ENCODE results near the gene UBE2Z.

Gene UBE2Z

DNA sequence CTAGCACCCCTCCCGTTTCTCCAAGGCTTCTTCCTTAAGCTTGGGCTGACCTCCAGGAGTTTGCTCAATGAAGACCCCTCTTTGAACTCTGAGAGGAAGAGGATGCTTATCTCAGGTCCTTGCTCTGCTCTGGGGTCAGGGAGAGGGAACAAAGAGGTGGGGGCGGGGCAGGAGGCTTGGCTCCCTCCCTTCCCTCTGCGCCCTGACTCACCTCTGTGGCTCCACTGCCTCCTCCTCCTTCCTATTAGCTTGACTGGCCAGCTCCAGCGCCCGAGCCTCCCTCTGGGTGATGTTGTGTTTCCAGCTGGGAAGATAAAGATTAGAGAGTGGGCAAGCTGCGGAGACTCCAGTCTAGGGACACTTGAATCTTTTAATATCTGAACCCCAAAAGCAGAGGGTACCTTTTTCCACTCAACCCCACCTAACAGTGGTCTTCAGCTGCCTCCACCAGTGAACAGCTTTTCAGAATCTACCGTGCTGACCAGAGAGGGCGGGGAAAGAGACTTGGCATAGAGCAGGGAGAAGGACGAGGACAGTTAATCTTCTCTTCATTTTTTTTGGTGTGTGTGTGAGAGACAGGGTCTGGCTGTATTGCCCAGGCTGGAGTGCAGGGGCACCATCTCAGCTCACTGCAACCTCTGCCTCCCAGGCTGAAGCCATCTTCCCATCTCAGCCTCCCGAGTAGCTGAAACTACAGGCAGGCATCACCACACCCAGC, 53.5 kb downstream of the UBE2Z start:
- no peak for DNase-seq

- DNase-seq = peak; percentile 27
Observed at GRCh38 chr17:48970224-48970623, 62.0 kb downstream of the UBE2Z start.

DNA sequence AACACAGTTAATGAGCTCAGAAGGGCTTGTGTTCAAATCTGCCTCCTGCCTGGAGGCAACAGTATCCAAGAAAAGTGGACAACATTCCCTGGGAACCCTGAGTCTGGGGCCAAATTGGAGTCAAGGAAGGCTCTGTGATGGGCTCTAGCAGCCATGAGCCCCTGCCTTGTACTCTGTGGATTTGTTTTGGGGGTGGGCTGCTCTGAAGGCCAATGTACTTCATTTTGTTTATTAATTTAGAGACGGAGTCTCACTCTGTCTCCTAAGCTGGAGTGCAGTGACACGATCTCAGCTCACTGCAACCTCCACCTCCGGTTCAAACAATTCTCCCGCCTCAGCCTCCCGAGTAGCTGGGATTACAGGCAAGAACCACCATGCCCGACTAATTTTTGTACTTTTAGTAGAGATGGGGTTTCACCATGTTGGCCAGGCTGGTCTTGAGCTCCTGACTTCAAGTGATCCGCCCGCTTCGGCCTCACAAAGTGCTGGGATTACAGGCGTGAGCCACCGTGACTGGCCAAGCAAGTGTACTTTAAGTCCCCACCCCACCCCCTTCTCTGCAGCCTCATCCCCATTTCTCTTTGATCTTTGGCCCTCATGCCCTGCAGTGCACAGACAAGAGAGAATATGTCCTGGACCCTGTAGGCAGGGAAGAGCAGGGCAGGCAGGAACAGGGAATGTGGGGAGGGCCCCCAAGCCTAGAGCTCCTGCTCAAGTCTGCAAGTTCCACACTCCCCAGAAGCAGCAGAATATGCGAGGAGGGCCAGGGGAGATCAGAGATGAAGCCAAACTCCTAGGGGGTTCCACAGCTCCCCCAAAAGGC, 62.9 kb downstream of the UBE2Z start:
- no peak for DNase-seq

DNA sequence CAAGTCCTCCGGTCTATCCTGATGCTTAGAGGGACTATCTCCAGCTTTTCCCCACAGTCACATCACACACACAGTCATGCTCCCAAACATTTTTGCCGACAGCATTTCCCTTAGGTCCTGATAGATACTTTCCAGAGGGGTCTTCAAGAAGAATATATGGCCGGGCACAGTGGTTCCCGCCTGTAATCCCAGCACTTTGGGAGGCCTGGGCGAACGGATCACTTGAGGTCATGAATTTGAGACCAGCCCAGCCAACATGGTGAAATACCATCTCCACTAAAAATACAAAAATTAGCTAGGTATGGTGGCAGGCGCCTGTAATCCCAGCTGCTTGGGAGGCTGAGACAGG, 64.5 kb downstream of the UBE2Z start:
- no peak for DNase-seq

DNA sequence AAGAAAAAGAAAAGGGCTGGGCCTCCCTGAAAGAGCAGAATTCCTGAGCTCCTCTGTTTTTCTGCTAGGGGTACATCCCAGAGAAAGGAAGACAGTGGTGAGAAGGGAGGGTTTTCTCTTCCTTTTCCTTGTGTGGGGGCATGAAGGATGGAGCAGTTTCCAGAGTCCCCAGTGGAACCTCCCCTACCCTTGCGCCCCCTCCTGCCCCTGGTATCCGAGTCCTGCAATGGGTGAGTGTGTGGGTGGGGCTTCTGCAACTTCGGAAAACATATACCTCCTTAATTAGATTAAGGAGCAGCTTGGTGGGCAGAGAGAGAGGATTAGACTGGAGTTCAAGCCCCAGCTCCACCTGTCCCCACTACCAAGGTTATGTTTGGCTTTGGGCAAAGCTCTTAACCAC, 65.6 kb downstream of the UBE2Z start:
- no peak for DNase-seq
